Large intestine (tissue), 3 donors: Measurements from ENCODE around the gene KRT80. TPM values are rescaled to one million over a fixed set of nuclear protein-coding genes. Genes with fewer than 3 reads are reported as not detected.

Experiments
- DNase-seq, 2 donors: peaks; one replicate each; pipeline versions ENCODE4 v3.0.0 to v3.0.0-alpha.2; 2013
- H3K27ac ChIP-seq: one replicate; pipeline ENCODE4 v1.5.1; 2013; ENCODE audit warnings: low read length
- H3K27me3 ChIP-seq: 2 replicates; pipeline ENCODE4 v1.6.1; 2013; ENCODE audit warnings: low read length; ENCODE audit not compliant: control insufficient read depth, insufficient read depth
- H3K36me3 ChIP-seq: 2 replicates; pipeline ENCODE4 v1.6.1; 2013; ENCODE audit warnings: low read length; ENCODE audit not compliant: control insufficient read depth, insufficient read depth
- H3K4me1 ChIP-seq: one replicate; pipeline ENCODE4 v1.6.1; 2013; ENCODE audit warnings: low read length; ENCODE audit not compliant: control insufficient read depth, insufficient read depth
- H3K4me3 ChIP-seq: one replicate; pipeline ENCODE4 v1.5.1; 2013; ENCODE audit warnings: low read length
- H3K9me3 ChIP-seq: one replicate; pipeline ENCODE4 v1.6.1; 2013; ENCODE audit warnings: mild to moderate bottlenecking, low read depth, low read length, moderate library complexity; ENCODE audit not compliant: control insufficient read depth
- WGBS: methylation state at CpG from one replicate; pipeline ENCODE4 v1.1.5; 2013; ENCODE audit warnings: low lambda C conversion rate; ENCODE audit not compliant: insufficient coverage; 5-methylcytosine and 5-hydroxymethylcytosine counted together
- polyA plus RNA-seq: library from polyadenylated mRNA; unstranded; fragments of 120-200 nt; gene quantifications from one replicate; pipeline ENCODE4 v1.2.1, GENCODE V29; 2013

Gene KRT80
- polyA plus RNA-seq, 1 donor, result 0.45 TPM

DNA sequence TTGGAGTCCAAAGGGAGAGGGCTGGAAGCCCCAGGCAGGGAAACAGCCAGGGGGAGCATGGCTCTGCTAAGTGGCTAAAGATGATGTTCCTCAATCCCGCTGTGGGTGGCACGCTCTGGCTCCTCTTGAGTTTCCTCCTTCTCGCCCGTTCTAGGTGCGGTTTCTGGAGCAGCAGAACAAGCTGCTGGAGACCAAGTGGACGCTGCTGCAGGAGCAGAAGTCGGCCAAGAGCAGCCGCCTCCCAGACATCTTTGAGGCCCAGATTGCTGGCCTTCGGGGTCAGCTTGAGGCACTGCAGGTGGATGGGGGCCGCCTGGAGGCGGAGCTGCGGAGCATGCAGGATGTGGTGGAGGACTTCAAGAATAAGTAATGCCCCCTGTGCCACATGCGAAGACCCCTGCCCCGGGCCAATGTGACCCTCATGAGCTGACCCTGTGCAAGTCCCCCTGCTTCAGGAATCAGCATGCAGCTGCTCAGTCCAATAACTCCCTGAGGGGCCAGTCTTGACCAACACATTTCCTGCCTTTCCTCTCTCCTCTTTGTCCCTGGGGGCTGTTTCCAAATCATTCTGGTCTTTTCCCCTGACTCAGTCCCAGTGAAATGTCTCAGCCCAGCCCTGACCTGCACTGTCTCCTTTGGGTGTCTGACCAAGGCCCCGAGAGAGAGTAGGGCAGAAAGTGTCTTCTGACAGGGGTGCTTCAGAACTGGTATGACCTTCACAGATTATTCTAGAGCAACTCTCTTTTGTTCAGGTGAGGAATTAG lies 43.4 kb upstream of the KRT80 start:
- Histone ChIP-seq H3K4me3 (no peak overlapping the region), H3K36me3 (no peaks in the 10 kb centered on the region), H3K4me1 (peaks cover 31% of the 10 kb centered on the region), H3K27ac (peak overlapping the region; percentile 37), H3K27me3 (peaks cover 33% of the 10 kb centered on the region), H3K9me3 (no peaks in the 10 kb centered on the region)
- no CpG with 5 or more reads among the region's 15 CpGs for WGBS
- DNase-seq, result no peak

DNA sequence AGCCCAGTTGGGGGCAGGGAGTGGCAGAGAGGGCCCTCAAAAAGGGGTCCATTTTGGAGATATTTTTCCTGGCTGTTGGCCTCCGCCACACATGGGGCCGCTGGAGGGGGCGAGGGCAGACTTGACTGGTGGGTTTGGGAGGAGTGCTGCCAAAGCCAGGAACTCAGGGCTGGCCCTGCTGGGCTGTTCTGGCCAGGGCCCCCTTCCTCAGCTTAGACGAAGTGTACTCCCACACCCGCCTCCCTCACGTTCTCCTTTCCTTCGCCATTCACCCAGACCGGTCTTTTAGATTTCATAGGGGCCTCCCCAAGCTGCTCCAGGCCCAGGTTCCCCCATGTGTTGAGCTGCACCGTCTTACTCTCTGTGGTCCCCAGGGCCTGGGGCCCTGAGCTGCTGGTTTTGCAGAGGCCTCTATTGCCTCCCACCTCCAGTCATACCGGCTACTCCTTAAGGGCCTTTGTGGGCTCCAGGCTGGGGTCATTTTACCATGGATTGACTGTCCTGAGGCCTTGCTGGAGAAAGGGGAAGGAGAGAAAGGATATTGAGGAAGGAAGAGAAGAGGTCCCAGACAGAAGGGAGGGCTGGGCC lies 42.5 kb upstream of the KRT80 start:
- H3K27ac ChIP-seq, result no peak overlapping the region
- H3K27me3 ChIP-seq, result peaks cover 35% of the 10 kb centered on the region
- no peaks in the 10 kb centered on the region for H3K36me3 ChIP-seq
- H3K4me1 ChIP-seq, result peaks cover 25% of the 10 kb centered on the region
- no peaks in the 10 kb centered on the region for H3K9me3 ChIP-seq
- no peak overlapping the region for H3K4me3 ChIP-seq
- DNase-seq, result no peak
- 100% methylated on average over 1 of the region's 10 CpGs for WGBS

DNA sequence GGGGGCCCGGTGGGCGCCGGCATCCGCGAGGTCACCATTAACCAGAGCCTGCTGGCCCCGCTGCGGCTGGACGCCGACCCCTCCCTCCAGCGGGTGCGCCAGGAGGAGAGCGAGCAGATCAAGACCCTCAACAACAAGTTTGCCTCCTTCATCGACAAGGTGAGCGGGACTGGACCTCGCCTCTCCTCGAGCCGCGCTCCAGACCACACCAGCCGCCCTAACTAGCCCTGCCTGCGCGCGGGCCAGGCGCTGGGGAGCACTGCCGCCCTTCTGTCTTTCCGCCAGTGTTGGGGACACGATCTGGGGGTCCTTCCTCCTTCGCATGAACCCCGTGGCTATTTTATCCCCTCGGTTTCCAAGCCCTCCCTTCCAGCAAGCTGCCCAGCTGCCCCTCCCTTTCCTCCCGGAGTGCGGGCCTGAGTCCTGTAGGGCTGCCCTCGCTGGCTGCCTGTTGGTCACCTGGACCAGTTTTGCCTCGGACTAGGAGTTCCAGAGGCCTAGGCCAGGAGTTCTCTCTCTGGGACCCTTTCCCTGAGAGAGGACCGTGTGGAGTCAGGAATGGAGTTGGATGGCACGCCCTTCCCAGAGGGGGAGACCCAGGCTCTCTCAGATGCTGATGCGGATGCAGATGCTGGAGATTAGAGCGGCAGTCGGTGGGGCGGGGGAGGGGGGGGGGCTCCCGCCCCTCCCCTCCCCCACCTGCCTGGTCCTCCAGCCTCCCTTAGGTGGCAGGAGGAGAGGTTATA lies 41.8 kb upstream of the KRT80 start:
- Histone ChIP-seq H3K27me3 (peaks cover 35% of the 10 kb centered on the region), H3K9me3 (no peaks in the 10 kb centered on the region), H3K36me3 (no peaks in the 10 kb centered on the region), H3K27ac (no peak overlapping the region), H3K4me1 (peaks cover 23% of the 10 kb centered on the region), H3K4me3 (no peak overlapping the region)
- WGBS, result no CpG with 5 or more reads among the region's 40 CpGs
- DNase-seq, result no peak

DNA sequence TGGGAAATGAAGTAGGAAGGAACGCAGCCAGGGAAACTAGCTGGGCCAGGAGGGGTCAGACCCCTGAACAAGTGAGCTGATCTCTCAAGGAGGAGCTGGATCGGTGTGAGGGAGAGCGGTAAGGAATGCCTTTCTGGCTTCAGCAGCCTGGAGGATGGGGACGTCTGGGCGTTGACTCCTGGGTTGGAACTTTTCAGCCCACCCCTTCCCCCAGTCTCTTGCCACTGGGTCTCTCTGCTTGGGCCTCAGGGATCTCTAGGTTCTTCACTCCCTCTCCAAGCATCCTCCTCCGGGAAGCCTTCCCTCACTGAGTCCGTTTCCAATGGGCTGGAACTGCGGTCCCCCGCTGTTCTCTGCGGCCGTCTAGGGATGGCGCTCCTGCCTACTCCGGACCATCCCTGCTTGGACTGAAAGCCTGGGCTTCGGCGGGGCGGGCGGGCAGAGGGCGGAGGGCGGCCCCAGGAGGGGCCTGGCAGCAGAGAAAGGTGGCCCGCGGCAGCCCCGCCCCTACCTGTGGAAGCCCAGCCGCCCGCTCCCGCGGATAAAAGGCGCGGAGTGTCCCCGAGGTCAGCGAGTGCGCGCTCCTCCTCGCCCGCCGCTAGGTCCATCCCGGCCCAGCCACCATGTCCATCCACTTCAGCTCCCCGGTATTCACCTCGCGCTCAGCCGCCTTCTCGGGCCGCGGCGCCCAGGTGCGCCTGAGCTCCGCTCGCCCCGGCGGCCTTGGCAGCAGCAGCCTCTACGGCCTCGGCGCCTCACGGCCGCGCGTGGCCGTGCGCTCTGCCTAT lies 41.1 kb upstream of the KRT80 start, which contains the start of gene KRT7:
Gene KRT7, plus strand, starts transcription at position 570 of the 788 bp plus-strand sequence. Its CDS starts 54 bp downstream, at position 624.
- no peak within 1 kb of the TSS for H3K27ac ChIP-seq
- H3K4me1 ChIP-seq, result peaks cover 23% of the 10 kb centered on the region
- no CpG with 5 or more reads among the region's 58 CpGs for WGBS
- peaks cover 35% of the 10 kb centered on the region for H3K27me3 ChIP-seq
- no peak within 1 kb of the TSS for H3K4me3 ChIP-seq
- DNase-seq, result no peak
- no peaks in the 10 kb centered on the region for H3K36me3 ChIP-seq
- H3K9me3 ChIP-seq, result no peaks in the 10 kb centered on the region

DNA sequence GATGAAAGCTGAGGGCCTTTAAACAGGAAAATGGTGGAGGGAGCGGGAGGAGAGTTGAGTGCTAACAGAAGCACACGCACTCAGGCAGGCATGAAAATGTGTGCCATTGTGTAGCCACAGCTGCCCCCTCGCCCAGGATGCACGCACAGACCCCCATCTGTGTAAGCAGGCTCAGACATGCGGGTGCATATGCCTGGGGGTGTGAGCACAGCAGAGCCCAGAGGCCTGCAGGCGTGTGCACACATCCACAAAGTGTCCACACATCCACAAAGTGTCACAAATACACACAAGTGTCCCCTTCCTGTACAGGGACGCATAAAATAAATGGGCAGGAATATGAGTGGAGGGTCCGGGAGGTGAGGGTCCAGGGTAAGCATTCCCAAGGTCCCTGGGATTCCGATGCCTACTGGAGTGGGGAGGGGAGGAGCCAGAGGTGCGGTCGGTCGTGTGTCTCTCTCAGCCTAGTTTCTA lies 40.4 kb upstream of the KRT80 start:
- H3K27ac ChIP-seq, result no peak overlapping the region
- no peaks in the 10 kb centered on the region for H3K36me3 ChIP-seq
- H3K4me1 ChIP-seq, result peaks cover 23% of the 10 kb centered on the region
- H3K9me3 ChIP-seq, result no peaks in the 10 kb centered on the region
- H3K27me3 ChIP-seq, result peaks cover 35% of the 10 kb centered on the region
- no peak for DNase-seq
- no peak overlapping the region for H3K4me3 ChIP-seq
- no CpG with 5 or more reads among the region's 12 CpGs for WGBS

DNA sequence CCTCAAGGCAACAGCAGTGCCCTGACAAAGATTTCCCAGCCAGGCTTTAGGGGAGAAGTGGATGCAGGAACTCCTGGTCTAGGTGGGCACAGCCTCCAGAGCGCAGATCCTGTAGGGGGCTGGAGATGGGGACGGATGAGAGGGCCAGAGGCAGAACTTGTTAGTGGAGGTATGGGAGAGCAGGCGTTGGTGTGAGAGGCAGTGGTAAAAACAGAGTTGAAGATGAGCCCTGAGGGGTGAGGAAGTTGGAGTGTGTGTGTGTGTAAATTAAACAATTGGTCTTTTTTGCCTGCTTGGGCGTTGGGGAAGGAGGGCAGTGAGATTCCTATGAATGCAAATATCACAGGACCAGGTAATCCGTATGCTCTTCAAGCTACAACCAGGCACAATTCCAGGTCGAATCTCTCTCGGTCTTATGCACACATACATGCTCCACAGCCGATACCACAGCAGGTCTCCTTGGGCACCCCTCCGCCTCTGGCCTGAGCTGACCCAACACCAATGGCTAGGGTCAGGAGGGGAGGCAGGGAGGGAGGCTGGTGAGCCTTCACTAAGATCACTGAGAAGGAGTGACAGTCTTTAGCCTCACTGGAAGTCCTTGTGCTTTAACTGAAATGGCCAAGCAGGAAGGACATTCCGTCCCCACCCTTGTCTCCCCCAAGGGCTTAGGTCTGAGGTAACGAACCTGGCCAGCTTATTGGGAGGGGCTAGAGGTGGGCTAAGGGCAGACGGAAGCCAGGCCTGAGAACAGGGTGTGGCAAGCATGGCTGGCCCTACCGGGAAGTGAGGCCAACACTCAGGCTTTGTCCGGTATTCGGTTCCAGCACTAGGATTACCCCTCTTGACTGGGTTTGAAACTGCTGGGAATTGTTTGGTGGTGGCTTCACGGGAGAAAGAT lies 39.7 kb upstream of the KRT80 start:
- DNase-seq, result no peak
- no peak overlapping the region for H3K4me3 ChIP-seq
- no peak overlapping the region for H3K27ac ChIP-seq

DNA sequence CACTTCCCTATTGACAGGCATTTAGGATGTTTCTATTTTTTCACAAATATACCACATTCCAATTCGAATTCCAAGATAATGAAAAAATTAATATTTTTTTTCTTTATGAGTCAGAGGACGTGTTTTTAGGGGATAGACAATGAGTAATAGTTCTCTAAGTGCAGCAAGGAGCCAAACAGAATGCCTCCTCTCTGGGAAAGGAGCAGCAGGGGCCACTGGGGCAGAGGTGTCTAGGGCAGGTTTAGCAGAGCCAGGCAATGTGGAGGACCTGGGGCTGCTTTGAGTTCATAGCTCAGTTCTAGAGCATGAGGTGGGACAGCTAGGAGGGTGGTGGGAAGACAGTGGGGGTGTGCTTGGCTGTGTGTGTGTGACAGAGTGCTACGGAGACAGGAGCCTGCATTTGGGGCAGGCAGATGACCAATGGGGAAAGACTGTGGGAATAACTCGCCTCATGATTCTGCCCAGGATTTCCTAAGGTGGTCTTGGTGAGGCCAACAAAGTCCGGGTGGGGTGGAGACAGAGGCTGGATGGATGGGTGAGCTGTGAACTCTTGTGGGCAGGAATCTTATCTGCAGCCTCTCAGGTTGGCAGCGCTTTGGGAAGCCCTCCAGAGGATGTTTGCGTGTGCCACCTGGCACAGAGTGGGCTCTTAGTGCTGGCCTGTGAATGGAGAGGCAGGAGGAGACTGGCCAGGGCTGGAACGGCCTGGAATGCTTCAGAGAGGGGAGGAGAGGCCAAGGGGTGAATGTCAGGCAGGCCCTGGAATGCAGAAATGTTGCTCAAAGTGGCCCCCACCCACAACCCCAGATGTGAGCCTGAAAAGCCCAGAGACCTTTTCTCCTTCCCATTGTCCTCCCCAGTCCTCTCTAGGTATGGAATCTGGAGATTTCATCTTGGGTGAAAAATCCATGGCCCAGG lies 38.8 kb upstream of the KRT80 start:
- no CpG with 5 or more reads among the region's 8 CpGs for WGBS
- Histone ChIP-seq H3K27ac (no peak overlapping the region), H3K4me1 (peaks cover 16% of the 10 kb centered on the region), H3K36me3 (no peaks in the 10 kb centered on the region), H3K4me3 (no peak overlapping the region), H3K9me3 (no peaks in the 10 kb centered on the region), H3K27me3 (peaks cover 35% of the 10 kb centered on the region)
- DNase-seq, result no peak

More for the DNA sequence above, 39.7 kb upstream of the KRT80 start:
- WGBS, result 100% methylated on average over 3 of the region's 16 CpGs
- Histone ChIP-seq H3K27me3 (peaks cover 35% of the 10 kb centered on the region), H3K9me3 (no peaks in the 10 kb centered on the region), H3K36me3 (no peaks in the 10 kb centered on the region), H3K4me1 (peaks cover 20% of the 10 kb centered on the region)

DNA sequence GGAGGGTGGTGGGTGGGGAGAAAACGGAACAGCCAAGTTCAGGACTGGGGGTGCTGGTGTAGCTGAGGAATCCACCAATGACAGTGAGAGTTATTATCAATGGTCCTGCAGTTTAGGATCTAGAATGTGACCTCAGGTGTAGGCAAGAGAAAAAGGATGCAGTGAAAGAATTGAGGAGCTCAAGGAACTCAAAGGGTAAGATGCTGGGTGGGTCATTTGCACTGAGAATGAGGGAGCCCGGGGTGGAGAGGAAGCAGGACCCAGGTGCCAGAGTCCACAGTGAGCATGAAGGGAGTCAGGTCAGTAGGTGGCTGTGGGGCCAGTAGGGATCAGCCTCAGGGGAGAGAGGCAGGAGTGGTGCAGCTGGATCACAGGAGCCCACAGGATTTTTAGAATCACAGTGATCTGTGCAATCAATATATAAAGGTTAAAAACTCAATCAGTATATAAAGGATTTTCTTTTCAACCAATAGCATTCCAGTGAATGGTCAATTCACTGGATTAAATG lies 38.1 kb upstream of the KRT80 start:
- Histone ChIP-seq H3K27ac (no peak overlapping the region), H3K36me3 (no peaks in the 10 kb centered on the region), H3K4me1 (peaks cover 11% of the 10 kb centered on the region), H3K4me3 (no peak overlapping the region), H3K27me3 (peaks cover 35% of the 10 kb centered on the region), H3K9me3 (no peaks in the 10 kb centered on the region)
- no CpG with 5 or more reads among the region's 2 CpGs for whole genome bisulfite sequencing
- DNase-seq, result no peak
